GM18907 (cell line): ENCODE results near the gene PIF1.

Experiments used
- ATAC-seq: cut with Tn5 transposase; IDR thresholded peaks from one replicate; pipeline ENCODE4 v1.9.1; 2021; ENCODE audit warnings: mild to moderate bottlenecking, moderate library complexity; ENCODE audit not compliant: unreplicated experiment

PIF1 gene, protein sequence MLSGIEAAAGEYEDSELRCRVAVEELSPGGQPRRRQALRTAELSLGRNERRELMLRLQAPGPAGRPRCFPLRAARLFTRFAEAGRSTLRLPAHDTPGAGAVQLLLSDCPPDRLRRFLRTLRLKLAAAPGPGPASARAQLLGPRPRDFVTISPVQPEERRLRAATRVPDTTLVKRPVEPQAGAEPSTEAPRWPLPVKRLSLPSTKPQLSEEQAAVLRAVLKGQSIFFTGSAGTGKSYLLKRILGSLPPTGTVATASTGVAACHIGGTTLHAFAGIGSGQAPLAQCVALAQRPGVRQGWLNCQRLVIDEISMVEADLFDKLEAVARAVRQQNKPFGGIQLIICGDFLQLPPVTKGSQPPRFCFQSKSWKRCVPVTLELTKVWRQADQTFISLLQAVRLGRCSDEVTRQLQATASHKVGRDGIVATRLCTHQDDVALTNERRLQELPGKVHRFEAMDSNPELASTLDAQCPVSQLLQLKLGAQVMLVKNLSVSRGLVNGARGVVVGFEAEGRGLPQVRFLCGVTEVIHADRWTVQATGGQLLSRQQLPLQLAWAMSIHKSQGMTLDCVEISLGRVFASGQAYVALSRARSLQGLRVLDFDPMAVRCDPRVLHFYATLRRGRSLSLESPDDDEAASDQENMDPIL

GRCh38 chr15:64825431-64826294, at the start of gene PIF1:
TSS of gene PIF1 (minus strand) at chr15:64825647. CDS start at chr15:64824335, 1,312 bp downstream.
- ATAC-seq, result peak; percentile 82

DNA sequence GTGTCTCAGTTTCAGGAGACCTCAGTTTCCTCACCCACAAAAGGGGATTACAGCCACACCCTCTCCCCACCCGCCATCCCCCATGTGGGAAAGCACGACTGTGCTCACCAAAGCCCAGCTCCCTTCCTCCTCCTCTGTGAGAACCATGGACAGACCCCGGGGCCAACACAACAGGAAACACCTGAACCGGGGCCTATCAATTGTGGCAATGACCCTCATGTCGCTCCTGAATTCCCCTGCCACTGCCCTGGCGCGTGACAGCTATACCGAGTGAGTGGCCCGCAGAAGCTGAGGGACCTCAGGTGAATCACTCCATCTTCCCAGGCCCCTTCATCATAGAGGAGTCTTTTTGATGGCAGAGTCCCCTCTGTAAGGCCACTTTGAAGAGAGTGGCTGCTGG, 44.9 kb upstream of the PIF1 start:
- ATAC-seq, result no peak

DNA sequence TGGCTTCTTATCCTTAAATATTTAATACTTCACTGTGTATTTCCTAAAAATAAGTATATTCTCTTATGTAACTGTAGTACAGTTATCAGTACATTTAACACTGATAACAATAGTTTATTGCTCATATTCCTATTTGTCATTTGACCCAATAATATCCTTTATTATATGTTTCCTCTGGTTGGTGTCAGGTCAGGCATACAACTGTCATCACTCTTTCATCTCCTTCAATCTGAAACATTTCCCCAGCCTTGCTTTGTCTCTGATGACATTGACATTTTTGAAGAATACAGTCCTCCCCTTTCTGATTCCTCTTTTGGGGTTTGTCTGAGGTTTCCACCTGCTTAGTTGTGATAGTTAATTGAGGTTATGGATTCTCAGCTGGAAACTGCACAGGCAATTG, 44.1 kb upstream of the PIF1 start:
- no peak for ATAC-seq

- no peak for ATAC-seq
Observed at GRCh38 chr15:64865998-64866520, 40.6 kb upstream of the PIF1 start.

DNA sequence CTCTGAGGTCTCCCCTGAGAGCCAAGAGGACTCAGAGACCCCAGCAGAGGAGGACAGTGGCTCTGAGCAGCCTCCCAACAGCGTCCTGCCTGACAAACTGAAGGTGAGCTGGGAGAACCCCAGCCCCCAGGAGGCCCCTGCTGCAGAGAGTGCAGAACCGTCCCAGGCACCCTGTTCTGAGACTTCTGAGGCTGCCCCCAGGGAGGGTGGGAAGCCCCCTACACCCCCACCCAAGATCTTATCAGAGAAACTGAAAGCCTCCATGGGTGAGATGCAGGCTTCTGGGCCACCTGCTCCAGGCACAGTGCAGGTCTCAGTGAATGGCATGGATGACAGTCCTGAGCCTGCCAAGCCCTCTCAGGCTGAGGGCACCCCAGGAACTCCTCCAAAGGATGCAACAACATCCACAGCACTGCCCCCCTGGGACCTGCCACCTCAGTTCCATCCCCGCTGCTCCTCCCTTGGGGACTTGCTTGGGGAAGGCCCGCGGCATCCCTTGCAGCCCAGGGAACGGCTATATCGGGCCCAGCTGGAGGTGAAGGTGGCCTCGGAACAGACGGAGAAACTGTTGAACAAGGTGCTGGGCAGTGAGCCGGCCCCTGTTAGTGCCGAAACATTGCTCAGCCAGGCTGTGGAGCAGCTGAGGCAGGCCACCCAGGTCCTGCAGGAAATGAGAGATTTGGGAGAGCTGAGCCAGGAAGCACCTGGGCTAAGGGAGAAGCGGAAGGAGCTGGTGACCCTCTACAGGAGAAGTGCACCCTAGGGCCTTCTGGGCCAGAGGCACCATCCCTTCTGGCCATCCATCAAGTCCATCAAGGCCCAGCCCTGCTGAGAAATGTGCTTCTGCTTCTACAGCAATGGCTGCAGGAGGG, 39.9 kb upstream of the PIF1 start:
- ATAC-seq, result no peak

- no peak for ATAC-seq
Observed at GRCh38 chr15:64864068-64864467, 38.6 kb upstream of the PIF1 start.

- ATAC-seq, result no peak
Observed at GRCh38 chr15:64862408-64862807, 37.0 kb upstream of the PIF1 start.

DNA sequence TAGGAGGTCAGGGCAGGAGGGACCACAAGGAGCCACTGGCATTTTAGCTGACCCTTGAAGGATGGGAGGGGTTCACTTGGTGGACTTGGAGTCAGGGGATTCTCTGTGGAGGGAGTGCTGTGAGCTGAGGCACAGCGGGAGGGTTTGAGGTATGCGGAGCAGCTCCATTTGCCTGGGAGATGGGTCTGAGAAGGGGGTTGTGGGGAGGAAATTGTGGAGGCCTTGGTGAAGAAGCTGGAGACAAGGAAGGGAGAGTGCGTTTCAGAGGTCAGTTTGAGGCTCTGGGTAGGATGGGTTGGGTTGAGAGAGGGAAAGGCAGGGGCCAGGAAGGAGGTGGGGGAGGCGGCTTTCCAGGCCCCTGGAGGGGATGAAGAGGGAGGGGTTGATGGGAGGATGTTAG, 36.5 kb upstream of the PIF1 start:
- ATAC-seq, result no peak

GRCh38 chr15:64861331-64861730, 35.9 kb upstream of the PIF1 start:
- no peak for ATAC-seq

DNA sequence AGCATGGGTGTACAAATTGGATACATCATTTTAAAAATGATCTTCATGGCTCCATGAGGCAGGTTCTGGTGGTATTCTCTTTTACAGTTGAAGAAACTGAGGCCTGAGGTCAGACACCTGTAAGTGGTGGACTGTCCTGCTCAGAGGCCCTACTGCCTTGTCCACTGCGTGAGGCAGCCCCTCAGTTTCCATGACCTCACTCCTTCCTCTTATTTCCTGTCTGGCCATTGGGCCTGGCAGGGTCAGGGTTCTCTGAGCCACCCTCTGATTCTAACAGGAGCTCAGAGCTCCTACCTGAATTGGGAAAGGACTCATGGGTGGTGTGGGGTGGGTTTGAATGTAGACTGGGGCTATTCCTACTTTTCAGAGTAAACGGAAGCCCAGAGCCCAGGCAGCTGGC, 33.8 kb upstream of the PIF1 start:
- no peak for ATAC-seq

GRCh38 chr15:64858021-64858575, 32.7 kb upstream of the PIF1 start:
- no peak for ATAC-seq

- ATAC-seq, result no peak
Observed at GRCh38 chr15:64857421-64857820, 32.0 kb upstream of the PIF1 start.

DNA sequence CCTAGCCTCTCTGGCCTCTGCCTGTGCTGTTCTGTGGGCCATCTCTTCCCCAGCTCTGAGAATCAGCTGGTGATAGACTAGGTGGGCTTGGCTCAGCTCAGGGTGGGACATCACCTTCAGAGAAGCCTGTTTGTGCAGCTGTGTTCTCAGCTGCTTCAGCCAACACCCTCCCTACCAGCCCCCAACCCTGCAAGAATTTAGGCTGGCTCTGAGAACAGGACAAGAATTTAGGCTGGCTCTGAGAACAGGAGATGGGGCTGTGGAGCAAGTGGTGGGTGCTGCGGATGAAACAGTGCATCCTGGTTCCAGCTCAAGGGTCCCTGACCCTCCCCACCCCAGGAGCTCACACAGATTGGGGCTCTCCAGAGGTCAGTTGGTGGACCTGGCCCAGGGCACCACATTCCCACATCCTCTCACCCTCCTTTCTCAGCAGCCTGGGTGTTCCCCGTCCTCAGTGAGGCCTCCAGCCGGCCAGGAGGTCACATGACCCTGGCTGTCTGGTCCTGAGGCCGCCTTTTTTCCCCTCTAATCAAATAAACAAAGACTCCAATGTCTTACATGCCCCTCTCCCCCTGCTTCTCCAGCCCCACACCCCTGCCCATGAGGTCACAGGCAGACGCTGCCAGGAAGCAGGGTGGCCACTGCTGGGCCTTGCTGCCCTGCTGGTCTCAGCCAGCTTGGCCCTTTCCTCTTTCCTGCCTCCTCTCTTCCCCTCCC, 31.1 kb upstream of the PIF1 start:
- ATAC-seq, result no peak

- no peak for ATAC-seq
Observed at GRCh38 chr15:64855205-64855975, 29.9 kb upstream of the PIF1 start.

DNA sequence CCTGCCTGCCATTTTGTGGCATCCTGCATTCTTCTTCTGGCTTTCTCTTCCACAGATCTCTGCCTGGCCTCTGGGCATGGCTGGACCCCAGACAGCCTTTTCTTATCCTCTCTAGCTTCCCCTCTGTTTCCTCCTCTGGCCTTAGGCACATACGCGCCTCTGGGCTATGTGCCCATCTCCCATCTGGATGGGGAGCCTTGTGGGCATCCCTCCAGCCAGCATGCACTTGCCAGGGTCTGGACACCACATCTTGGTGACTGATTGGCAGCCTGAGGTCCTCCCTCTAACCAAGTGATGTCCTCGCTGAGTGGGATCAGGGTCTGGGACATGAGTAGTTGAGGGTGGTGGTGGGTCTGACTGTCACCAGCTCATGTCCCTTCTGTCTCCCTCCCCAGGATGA, 29.1 kb upstream of the PIF1 start:
- no peak for ATAC-seq

- ATAC-seq, result no peak
Observed at GRCh38 chr15:64854041-64854440, 28.6 kb upstream of the PIF1 start.

DNA sequence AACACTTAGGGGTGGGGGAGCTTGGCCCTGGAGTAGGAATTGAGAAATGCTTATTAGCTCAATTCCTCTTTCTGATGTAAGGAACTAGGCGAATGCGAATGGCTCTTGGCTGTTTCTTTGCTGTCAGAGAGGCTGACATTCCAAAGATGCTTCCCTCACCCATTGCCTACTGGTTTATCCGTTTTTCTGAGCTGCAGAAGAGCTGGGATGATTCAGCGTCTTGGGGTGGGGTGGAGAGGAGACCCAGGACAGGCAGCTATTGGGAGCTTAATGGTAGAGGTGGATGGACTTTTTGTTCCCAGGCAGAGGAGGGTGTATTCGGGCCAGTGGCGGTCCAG, 26.0 kb upstream of the PIF1 start:
- ATAC-seq, result no peak

GRCh38 chr15:64850778-64851502, 25.5 kb upstream of the PIF1 start:
- no peak for ATAC-seq
